GM12801 (cell line): ENCODE measurements around the gene HSPBAP1.

ENCODE experiments used
- TF ChIP-seq, protein P1 (sequence below): IDR thresholded peaks from one replicate; pipeline ENCODE4 v1.5.1; 2011; ENCODE audit warnings: control low read depth; ENCODE audit not compliant: insufficient read length; ENCODE audit errors: extremely low read depth

The HSPBAP1 gene

DNA sequence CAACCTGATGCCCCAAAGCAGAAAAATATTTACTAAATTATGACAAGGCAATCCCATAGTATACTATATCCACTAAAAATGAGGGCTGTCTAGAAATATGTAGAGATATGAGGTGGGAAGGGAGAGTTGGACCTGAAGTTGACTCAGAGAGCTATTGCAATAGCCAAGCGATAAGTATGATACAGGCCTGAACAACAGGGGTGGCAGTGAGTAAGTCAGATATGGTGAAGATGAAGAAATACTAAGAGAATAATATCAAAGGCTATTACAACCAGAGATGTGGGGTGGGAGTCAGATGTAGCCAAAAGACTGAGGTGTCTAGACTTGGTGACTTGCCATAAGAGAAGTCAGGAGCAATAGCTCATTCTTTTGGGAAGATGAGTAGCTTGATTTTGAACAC is 9.2 kb downstream of the HSPBAP1 start:
- TF ChIP-seq, protein P1, sequence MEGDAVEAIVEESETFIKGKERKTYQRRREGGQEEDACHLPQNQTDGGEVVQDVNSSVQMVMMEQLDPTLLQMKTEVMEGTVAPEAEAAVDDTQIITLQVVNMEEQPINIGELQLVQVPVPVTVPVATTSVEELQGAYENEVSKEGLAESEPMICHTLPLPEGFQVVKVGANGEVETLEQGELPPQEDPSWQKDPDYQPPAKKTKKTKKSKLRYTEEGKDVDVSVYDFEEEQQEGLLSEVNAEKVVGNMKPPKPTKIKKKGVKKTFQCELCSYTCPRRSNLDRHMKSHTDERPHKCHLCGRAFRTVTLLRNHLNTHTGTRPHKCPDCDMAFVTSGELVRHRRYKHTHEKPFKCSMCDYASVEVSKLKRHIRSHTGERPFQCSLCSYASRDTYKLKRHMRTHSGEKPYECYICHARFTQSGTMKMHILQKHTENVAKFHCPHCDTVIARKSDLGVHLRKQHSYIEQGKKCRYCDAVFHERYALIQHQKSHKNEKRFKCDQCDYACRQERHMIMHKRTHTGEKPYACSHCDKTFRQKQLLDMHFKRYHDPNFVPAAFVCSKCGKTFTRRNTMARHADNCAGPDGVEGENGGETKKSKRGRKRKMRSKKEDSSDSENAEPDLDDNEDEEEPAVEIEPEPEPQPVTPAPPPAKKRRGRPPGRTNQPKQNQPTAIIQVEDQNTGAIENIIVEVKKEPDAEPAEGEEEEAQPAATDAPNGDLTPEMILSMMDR = no peak

DNA sequence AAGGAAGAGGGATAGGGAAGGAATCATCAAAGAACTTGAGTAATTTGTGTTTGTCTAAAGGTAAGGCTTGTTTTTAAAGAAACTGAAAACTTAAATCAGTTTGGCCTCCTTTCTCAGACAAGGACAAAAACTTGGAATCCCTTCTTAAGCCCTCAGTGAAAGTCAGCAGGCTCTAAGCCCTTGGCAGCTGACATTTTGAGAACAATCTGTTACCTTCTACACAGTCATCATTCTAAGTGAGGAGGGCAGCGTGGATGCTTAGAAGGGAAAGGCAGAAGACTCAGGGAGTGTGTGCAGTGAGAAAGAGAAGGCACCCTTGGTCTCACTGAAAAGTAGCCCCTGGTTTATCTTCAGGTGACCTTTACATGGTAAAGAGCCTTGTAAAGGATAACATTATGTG is 10.8 kb downstream of the HSPBAP1 start:
- TF ChIP-seq, protein P1 = no peak

DNA sequence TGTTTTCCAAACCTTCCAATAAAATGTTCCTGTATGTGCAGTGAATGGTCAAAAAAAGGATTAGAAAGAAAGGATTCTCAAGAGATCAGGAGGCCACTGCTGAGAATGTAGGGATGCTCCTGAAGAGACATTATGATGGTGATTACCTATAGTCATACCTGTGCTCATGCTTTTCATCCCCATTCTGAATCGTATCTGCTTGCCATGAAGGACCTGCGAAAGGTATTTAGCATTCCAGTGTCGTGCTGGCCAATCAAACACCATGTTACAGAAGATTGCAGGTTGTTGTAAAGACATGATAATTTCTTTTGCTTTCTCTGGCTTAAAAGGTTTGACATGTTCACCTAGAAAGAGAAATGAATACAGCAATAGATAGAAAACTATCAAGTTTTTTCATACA is 16.1 kb downstream of the HSPBAP1 start:
- TF ChIP-seq, protein P1 = no peak

DNA sequence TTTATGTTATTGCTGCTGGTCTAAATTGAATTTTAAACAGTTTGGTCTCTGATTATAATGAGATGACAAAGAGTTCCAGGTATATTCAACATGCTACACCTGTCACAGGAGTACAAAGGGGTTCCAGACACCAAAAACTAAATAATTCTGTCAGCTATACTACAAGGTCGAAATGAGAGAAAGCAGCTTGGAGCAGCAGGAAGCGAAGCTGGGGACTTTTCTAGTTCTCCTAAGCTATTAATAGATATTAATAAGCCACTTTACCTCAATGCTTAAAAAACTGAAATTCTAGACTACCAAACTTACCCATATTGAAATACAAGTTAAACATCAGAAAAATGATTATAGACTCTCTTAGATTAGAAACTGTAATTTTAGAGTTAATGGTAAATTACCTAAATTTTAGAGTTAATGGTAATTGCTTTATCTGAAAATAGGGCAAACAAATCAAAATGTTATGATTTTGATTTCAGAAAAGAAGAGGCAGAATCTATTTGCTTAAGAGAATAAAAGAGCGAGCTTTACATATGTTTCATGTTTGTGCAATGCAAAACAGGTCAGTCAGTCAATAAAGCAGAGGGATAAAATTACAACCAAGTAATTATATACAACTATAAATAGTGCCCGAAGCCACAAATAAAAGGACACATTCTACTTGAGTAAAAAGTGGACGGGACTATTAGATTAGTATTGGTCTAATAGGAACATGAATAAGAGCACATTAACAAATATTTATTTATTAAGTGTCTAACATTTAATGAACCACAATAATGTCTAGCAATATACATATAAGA is 16.8 kb downstream of the HSPBAP1 start:
- TF ChIP-seq, protein P1 = no peak

DNA sequence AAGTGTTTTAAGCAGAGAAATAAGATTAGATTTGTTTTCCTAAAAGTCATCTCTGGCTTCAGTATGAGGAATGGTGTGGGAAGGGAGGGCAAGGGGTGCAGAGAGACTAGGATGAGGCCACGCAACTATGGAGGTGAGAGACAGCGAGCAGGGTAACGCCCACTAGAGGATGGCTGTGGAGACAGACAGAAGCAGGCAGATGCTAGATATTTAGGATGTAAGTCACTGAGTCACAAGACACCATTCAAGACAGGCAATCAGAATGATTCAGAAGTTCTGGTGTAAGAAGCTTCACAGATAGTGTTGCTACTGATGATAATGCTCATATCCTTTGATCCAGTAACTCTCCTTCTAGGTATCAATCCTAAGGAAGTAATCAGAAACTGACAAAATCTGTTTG is 19.1 kb downstream of the HSPBAP1 start:
- TF ChIP-seq, protein P1 = no peak

DNA sequence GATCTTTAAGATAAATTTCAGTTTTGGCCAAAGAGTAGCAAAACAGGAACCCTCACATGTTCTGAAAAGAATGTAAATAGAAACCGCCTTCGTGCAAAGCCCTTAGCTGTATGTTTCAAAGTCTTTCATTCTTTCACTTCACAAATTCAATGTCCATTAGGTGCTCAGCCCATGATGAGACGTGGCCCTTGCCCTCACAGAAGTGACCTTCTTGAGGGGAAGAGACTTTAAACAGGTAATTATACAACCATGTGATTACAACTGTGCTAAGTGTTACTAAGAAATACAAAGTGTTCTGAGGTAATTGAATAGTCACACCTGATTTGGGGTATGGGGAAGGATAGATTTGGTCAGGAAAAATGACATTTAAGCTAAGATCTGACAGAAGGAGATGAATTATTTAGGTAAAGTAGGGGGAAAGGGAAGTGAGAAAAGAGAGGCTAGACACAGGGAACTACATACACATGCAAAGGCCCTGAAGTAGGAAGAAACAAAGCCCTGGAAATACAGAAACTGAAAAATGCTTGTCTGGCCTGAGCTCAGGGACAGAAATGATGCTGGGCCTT is 19.6 kb downstream of the HSPBAP1 start:
- TF ChIP-seq, protein P1 = no peak

DNA sequence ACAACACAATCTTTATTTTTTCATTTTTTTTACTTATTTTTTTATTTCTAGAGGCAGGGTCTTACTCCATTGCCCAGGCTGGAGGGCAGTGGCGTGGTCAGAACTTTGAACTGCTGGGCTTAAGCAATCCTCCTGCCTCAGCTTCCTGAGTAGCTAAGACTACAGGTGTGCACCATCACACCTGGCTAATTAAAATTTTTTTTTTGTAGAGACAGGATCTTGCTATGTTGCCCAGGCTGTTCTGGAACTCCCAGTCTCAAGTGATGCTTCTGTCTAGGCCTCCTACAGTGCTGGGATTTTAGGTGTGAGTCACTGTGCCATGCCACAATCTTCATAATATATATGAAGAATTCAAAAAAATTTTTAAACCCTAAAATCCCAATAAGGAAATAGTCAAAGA is 20.8 kb downstream of the HSPBAP1 start:
- TF ChIP-seq, protein P1 = no peak
